Keratinocyte (primary cell): ENCODE results near the gene RTN3. TPM values are rescaled to one million over a fixed set of nuclear protein-coding genes. Genes with fewer than 3 reads are reported as not detected.

Source experiments
- DNase-seq: peaks from one replicate; pipeline ENCODE4 v3.0.0-alpha.2; 2011; ENCODE audit warnings: low read depth, missing footprints, low spot score
- FAIRE-seq: peaks from 2 replicates; lab custom pipeline; 2011; peaks lifted over from hg19 to GRCh38; lab: Jason Lieb, UNC
- H2AFZ ChIP-seq: 2 replicates; pipeline ENCODE4 v1.6.0; 2012; ENCODE audit warnings: low read length, control low read depth, inconsistent platforms; ENCODE audit not compliant: control insufficient read depth
- H3K27ac ChIP-seq: 2 replicates; pipeline ENCODE4 v1.5.1; 2011; ENCODE audit warnings: low read length; ENCODE audit not compliant: control insufficient read depth, insufficient read depth
- H3K27me3 ChIP-seq: 3 replicates; pipeline ENCODE4 v1.6.0; 2011; ENCODE audit warnings: low read length; ENCODE audit not compliant: control insufficient read depth, insufficient read depth; ENCODE audit errors: extremely low read depth
- H3K36me3 ChIP-seq, 2 experiments: 2 replicates in 1 of 2; 3 replicates in 1 of 2; pipeline ENCODE4 v1.5.1; 2011; ENCODE audit warnings: low read length in 2 of 2, mild to moderate bottlenecking in 1 of 2; ENCODE audit not compliant: control insufficient read depth in 2 of 2, insufficient read depth in 2 of 2; ENCODE audit errors: extremely low read depth in 1 of 2
- H3K4me1 ChIP-seq: 3 replicates; pipeline ENCODE4 v1.5.1; 2011; ENCODE audit warnings: low read length; ENCODE audit not compliant: control insufficient read depth, insufficient read depth; ENCODE audit errors: extremely low read depth
- H3K4me2 ChIP-seq: 3 replicates; pipeline ENCODE4 v1.6.0; 2011; ENCODE audit warnings: low read depth, low read length; ENCODE audit not compliant: control insufficient read depth, insufficient read depth; ENCODE audit errors: extremely low read depth
- H3K4me3 ChIP-seq, 3 experiments: fragments of 200-600 bp in 1 of 3; sonication (generic) in 1 of 3; 2 replicates in 2 of 3; 3 replicates in 1 of 3; pipeline ENCODE4 v1.5.1; 2011 to 2016; ENCODE audit warnings: low read length in 3 of 3, mild to moderate bottlenecking in 3 of 3, control low read depth in 2 of 3, inconsistent platforms in 1 of 3, low read depth in 1 of 3, mixed read lengths in 1 of 3, mixed run types in 1 of 3, moderate library complexity in 1 of 3; ENCODE audit not compliant: control insufficient read depth in 2 of 3, insufficient read depth in 2 of 3; ENCODE audit errors: extremely low read depth in 1 of 3
- H3K79me2 ChIP-seq: 2 replicates; pipeline ENCODE4 v1.6.0; 2012; ENCODE audit warnings: low read length; ENCODE audit not compliant: control insufficient read depth, insufficient read depth
- H3K9ac ChIP-seq: 3 replicates; pipeline ENCODE4 v1.6.0; 2011; ENCODE audit warnings: low read length; ENCODE audit not compliant: control insufficient read depth, insufficient read depth; ENCODE audit errors: extremely low read depth
- H3K9me1 ChIP-seq: 3 replicates; pipeline ENCODE4 v1.6.0; 2011; ENCODE audit warnings: low read length; ENCODE audit not compliant: control insufficient read depth, insufficient read depth; ENCODE audit errors: extremely low read depth
- H3K9me3 ChIP-seq: 2 replicates; pipeline ENCODE4 v1.5.1; 2012; ENCODE audit warnings: low read depth, low read length; ENCODE audit not compliant: control insufficient read depth
- H4K20me1 ChIP-seq: 3 replicates; pipeline ENCODE4 v1.6.0; 2011; ENCODE audit warnings: low read length; ENCODE audit not compliant: control insufficient read depth, insufficient read depth; ENCODE audit errors: extremely low read depth
- EZH2 ChIP-seq: IDR thresholded peaks from one replicate; pipeline ENCODE4 v1.6.1; 2012; ENCODE audit warnings: inconsistent platforms, mild to moderate bottlenecking, low read length, moderate library complexity
- dilution Hi-C: fragments of 300-500 bp; cut with MboI; formaldehyde crosslinking; loops from one replicate; pipeline ENCODE4 v1.7.0; 2020; ENCODE audit warnings: low sequenced_read_pairs; ENCODE audit not compliant: extremely low pct_ligation_motif_present
- polyA plus RNA-seq, 5 experiments: library from polyadenylated mRNA; depleted of rRNA in 3 of 5; stranded (reverse) in 3 of 5; stranded (forward) in 1 of 5; unstranded in 1 of 5; fragments of >200 nt; gene quantifications; 1 replicate in 1 of 5; 2 replicates in 3 of 5; 3 replicates in 1 of 5; pipeline versions ENCODE4 v1.2.1 to v1.2.3, GENCODE V29; 2011 to 2012; ENCODE audit warnings: missing spikeins in 2 of 5, low read depth in 1 of 5, low replicate concordance in 1 of 5
- TF ChIP-seq, protein P1 (sequence below), 3 experiments: IDR thresholded peaks in 1 of 3; conservative IDR thresholded peaks in 1 of 3; optimal IDR thresholded peaks in 1 of 3; 2 replicates in 2 of 3; 3 replicates in 1 of 3; pipeline versions ENCODE3 to v1.5.1; 2011; ENCODE audit warnings: low read length in 3 of 3, mild to moderate bottlenecking in 3 of 3, moderate library complexity in 2 of 3, control low read depth in 1 of 3, inconsistent platforms in 1 of 3; ENCODE audit not compliant: insufficient read depth in 2 of 3; ENCODE audit errors: extremely low read depth in 1 of 3

RTN3 gene
- polyA plus RNA-seq, 1 donor (not counting 4 experiments of a cell fraction or from before 2014, with no cell fraction given) = 50.8 TPM

DNA sequence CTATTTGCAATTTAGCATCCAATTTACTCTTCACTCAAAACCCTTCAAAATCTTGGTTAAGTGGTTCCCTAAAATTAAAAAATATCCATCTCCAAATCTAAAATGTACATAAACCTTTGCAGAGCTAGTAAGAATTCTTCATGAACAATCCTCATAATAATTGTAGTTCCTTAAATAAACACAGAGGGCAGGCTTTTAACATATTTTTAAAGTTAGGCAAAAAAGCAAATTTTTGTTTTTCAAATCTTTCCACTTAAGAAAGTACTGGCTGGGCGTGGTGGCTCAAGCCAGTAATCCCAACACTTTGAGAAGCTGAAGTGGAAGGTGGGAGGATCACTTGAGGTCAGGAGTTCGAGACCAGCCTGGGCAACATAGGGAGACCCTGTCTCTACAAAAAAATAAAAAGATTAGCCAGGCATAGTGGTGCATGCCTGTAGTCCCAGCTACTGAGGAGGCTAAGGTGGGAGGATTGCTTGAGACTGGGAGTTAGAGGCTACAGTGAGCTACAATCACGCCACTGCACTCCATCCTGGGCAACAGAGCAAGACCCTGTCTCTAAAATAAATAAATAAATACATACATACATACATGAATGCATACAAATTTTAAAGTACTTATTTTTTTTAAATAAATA is 42.0 kb upstream of the RTN3 start:
- DNase-seq = no peak
- Histone ChIP-seq H3K27me3 (no peaks in the 10 kb centered on the region), H4K20me1 (no peaks in the 10 kb centered on the region), H3K9me1 (no peaks in the 10 kb centered on the region), H3K4me2 (no peak overlapping the region), H3K4me3 (no peak overlapping the region), H3K27ac (no peak overlapping the region), H3K4me1 (no peaks in the 10 kb centered on the region), H3K79me2 (no peaks in the 10 kb centered on the region), H3K9ac (no peak overlapping the region), H3K9me3 (no peaks in the 10 kb centered on the region), H2AFZ (no peak overlapping the region), H3K36me3 (peaks cover 9 to 16% of the 10 kb centered on the region in 2 experiments)
- dilution Hi-C loops = no loop called here
- no peak for FAIRE-seq
- TF ChIP-seq, protein P1, sequence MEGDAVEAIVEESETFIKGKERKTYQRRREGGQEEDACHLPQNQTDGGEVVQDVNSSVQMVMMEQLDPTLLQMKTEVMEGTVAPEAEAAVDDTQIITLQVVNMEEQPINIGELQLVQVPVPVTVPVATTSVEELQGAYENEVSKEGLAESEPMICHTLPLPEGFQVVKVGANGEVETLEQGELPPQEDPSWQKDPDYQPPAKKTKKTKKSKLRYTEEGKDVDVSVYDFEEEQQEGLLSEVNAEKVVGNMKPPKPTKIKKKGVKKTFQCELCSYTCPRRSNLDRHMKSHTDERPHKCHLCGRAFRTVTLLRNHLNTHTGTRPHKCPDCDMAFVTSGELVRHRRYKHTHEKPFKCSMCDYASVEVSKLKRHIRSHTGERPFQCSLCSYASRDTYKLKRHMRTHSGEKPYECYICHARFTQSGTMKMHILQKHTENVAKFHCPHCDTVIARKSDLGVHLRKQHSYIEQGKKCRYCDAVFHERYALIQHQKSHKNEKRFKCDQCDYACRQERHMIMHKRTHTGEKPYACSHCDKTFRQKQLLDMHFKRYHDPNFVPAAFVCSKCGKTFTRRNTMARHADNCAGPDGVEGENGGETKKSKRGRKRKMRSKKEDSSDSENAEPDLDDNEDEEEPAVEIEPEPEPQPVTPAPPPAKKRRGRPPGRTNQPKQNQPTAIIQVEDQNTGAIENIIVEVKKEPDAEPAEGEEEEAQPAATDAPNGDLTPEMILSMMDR (optimal IDR thresholded peaks at IDR 0.05 in 1 of 3, IDR thresholded peaks at IDR 0.05 in 1 of 3, conservative IDR thresholded peaks at IDR 0.05 in 1 of 3; ENCODE audit: extremely low read depth in 1 of 3, insufficient read depth in 2 of 3, low read length in 3 of 3) = peak in 1 of 3 experiments; percentile 21
- TF ChIP-seq EZH2 = no peak

- Histone ChIP-seq H2AFZ (no peak overlapping the region), H3K79me2 (no peaks in the 10 kb centered on the region), H3K27ac (no peak overlapping the region), H3K9ac (no peak overlapping the region), H4K20me1 (no peaks in the 10 kb centered on the region), H3K4me2 (no peak overlapping the region), H3K27me3 (no peaks in the 10 kb centered on the region), H3K9me3 (no peaks in the 10 kb centered on the region), H3K36me3 (peaks cover 7 to 11% of the 10 kb centered on the region in 2 experiments), H3K4me1 (no peaks in the 10 kb centered on the region), H3K9me1 (no peaks in the 10 kb centered on the region), H3K4me3 (no peak overlapping the region)
- TF ChIP-seq, protein P1 (optimal IDR thresholded peaks at IDR 0.05 in 1 of 3, IDR thresholded peaks at IDR 0.05 in 1 of 3, conservative IDR thresholded peaks at IDR 0.05 in 1 of 3; ENCODE audit: extremely low read depth in 1 of 3, insufficient read depth in 2 of 3, low read length in 3 of 3) = no peak
- no peak for TF ChIP-seq EZH2
- no peak for FAIRE-seq
- DNase-seq = no peak
- dilution Hi-C loops = no loop called here
Measured at GRCh38 chr11:63641727-63642126, 39.6 kb upstream of the RTN3 start.
